Skeletal muscle tissue (tissue), 4 donors: ENCODE measurements around the gene BATF2. TPM values are rescaled to one million over a fixed set of nuclear protein-coding genes. Genes with fewer than 3 reads are reported as not detected.
"Not testable (repeated sequence)": the region's sequence is repeated elsewhere in the genome, so short reads cannot be mapped to it uniquely, and the experiment has no call there.

Experiments
- H3K27ac ChIP-seq: one replicate; pipeline ENCODE4 v1.7.0; 2013; ENCODE audit warnings: mild to moderate bottlenecking, low read depth, low read length, inconsistent platforms
- H3K27me3 ChIP-seq, 3 donors: one replicate each; pipeline ENCODE4 v1.7.0; 2013; ENCODE audit warnings: low read length in 3 of 3; ENCODE audit not compliant: control insufficient read depth in 3 of 3, insufficient read depth in 3 of 3
- H3K36me3 ChIP-seq, 3 donors: one replicate each; pipeline ENCODE4 v1.7.0; 2013; ENCODE audit warnings: low read length in 3 of 3; ENCODE audit not compliant: control insufficient read depth in 3 of 3, insufficient read depth in 3 of 3
- H3K4me1 ChIP-seq, 3 donors: one replicate each; pipeline ENCODE4 v1.7.0; 2013; ENCODE audit warnings: low read length in 3 of 3, mild to moderate bottlenecking in 3 of 3; ENCODE audit not compliant: control insufficient read depth in 3 of 3, insufficient read depth in 3 of 3
- H3K4me3 ChIP-seq, 3 donors: one replicate each; pipeline ENCODE4 v1.7.0; 2013; ENCODE audit warnings: low read length in 3 of 3
- H3K9ac ChIP-seq, 3 donors: one replicate each; pipeline ENCODE4 v1.7.0; 2013; ENCODE audit warnings: low read length in 3 of 3, mild to moderate bottlenecking in 3 of 3, moderate library complexity in 2 of 3, low read depth in 1 of 3
- H3K9me3 ChIP-seq, 3 donors: one replicate each; pipeline ENCODE4 v1.7.0; 2013; ENCODE audit warnings: low read length in 3 of 3; ENCODE audit not compliant: control insufficient read depth in 3 of 3
- total RNA-seq: library from RNA; depleted of rRNA; stranded (reverse); fragments of >200 nt; gene quantifications from one replicate; pipeline ENCODE4 v1.2.3, GENCODE V29; 2014
- donor health status: Osteomylitis.

BATF2 gene
- total RNA-seq, 1 donor from 2014 or later = 0.52 TPM

- Histone ChIP-seq H3K27ac (no peak overlapping the region), H3K9me3 (no peaks in the 10 kb centered on the region), H3K9ac (no peak overlapping the region), H3K36me3 (peaks cover 47 to 51% (median 47%) of the 10 kb centered on the region in 3 donors), H3K4me1 (no peaks in the 10 kb centered on the region), H3K27me3 (no peaks in the 10 kb centered on the region), H3K4me3 (no peak overlapping the region)
Measured at GRCh38 chr11:65034423-65034822, 37.7 kb upstream of the BATF2 start.

DNA sequence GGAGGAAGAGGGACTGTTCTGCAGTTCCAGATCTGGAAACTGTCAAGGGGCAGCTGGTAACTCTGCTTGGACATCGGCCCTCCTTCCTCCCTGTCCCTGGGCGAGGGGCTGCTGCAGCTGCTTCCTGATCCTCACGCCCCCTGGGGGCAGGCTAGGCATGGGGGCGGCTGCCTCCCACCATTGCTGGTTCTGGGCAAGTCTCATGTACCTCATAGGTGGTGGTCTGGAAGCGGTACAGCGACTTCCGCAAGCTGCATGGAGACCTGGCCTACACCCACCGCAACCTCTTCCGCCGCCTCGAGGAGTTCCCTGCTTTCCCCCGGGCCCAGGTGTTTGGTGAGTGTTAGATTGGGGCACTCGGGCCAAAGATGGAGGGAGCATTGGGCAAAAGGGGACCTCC, 35.4 kb upstream of the BATF2 start:
- no peak overlapping the region for H3K9ac ChIP-seq
- no peaks in the 10 kb centered on the region for H3K9me3 ChIP-seq
- peaks cover 31 to 37% (median 33%) of the 10 kb centered on the region in 3 donors for H3K36me3 ChIP-seq
- no peak overlapping the region for H3K27ac ChIP-seq
- no peak overlapping the region for H3K4me3 ChIP-seq
- H3K4me1 ChIP-seq = peaks cover 0 to 7% (median 6%) of the 10 kb centered on the region in 3 donors
- no peaks in the 10 kb centered on the region for H3K27me3 ChIP-seq

DNA sequence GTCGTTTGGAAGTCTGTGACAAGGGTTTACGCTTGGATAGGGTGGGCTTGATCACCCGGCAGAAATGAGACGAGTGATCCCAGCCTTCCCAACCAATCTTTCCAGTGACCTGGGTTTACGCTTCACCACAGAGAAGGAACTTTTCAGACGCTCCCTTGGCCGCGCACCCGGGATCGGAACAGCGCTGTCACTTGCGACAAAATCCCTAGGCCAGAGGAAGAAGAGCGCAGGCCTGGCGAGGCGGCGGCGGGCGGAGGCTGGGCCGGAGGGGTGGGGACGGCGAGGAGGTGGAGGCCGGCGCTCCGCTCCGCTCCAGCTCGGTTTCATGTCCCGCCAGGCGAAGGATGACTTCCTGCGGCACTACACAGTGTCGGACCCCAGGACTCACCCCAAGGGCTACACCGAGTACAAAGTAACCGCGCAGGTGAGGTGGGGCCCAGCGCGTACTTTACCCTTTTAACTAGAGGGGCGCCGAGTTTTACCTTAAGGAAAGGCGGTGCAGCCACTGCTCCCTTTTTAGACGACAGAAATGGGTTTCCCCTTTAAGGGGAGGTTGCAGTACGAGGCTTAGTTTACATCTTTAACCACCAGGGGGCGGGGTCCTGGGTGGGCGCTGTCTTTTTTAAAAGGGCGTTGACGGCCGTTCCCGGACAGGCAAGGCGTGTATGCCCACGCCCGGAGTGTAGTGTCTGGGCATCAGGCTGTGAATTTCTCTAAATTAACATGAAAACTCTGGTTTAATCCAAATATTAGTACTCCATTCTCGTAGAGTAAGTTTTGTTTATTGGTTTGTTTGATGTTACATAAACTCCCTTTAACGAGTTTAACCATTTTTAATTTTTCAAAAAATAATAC, 30.7 kb upstream of the BATF2 start, which contains the start of gene SNX15:
Gene SNX15, plus strand, starts transcription at position 227 of the 855 bp plus-strand sequence. Its CDS starts 99 bp downstream, at position 326.
- H3K27ac ChIP-seq = peak within 1 kb of the TSS; percentile 78
- peak within 1 kb of the TSS; percentile 77 to 86 (median 84) for H3K4me3 ChIP-seq
- no peaks in the 10 kb centered on the region for H3K27me3 ChIP-seq
- no peaks in the 10 kb centered on the region for H3K9me3 ChIP-seq
- H3K36me3 ChIP-seq = peaks cover 4 to 12% (median 7%) of the 10 kb centered on the region in 3 donors
- H3K9ac ChIP-seq = peak within 1 kb of the TSS; percentile 84 to 89 (median 87)
- H3K4me1 ChIP-seq = peaks cover 5 to 12% (median 11%) of the 10 kb centered on the region in 3 donors

- Histone ChIP-seq H3K36me3 (peaks cover 4 to 11% (median 7%) of the 10 kb centered on the region in 3 donors), H3K27me3 (no peaks in the 10 kb centered on the region), H3K4me1 (peaks cover 5 to 12% (median 11%) of the 10 kb centered on the region in 3 donors), H3K4me3 (peak overlapping the region; percentile 77 to 86 (median 84)), H3K27ac (peak overlapping the region; percentile 78), H3K9me3 (no peaks in the 10 kb centered on the region), H3K9ac (peak overlapping the region; percentile 23 to 87 (median 84))
Measured at GRCh38 chr11:65026810-65027209, 30.0 kb upstream of the BATF2 start.

GRCh38 chr11:65023502-65023901, 26.7 kb upstream of the BATF2 start:
- not testable (repeated sequence) for H3K9me3 ChIP-seq, H3K4me3 ChIP-seq, H3K9ac ChIP-seq, H3K27ac ChIP-seq, H3K27me3 ChIP-seq
- Histone ChIP-seq H3K4me1 (peaks cover 5 to 12% (median 11%) of the 10 kb centered on the region in 3 donors), H3K36me3 (peaks cover 25 to 27% (median 27%) of the 10 kb centered on the region in 3 donors)

DNA sequence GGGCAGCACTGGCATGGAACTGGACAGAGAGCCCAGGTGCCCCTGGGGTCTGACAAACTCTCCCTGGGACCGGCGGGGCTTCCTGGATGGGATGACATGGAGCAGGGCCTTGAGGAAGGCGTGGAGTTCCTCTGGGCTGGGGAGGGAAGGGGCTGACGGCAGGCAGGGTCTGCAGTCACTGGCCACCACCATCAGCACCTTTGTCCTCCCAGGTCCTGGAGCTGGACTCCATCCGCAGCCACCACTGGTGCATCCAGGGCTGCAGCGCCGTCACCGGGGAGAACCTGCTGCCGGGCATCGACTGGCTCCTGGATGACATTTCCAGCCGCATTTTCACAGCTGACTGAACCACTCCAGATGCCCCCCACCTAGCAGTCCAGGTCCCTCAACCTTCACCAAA, 24.7 kb upstream of the BATF2 start:
- no peak overlapping the region for H3K27ac ChIP-seq
- H3K4me1 ChIP-seq = peaks cover 0 to 3% (median 0%) of the 10 kb centered on the region in 3 donors
- H3K36me3 ChIP-seq = peaks cover 28 to 35% (median 31%) of the 10 kb centered on the region in 3 donors
- no peak overlapping the region for H3K4me3 ChIP-seq
- H3K9me3 ChIP-seq = no peaks in the 10 kb centered on the region
- no peaks in the 10 kb centered on the region for H3K27me3 ChIP-seq
- H3K9ac ChIP-seq = no peak overlapping the region

DNA sequence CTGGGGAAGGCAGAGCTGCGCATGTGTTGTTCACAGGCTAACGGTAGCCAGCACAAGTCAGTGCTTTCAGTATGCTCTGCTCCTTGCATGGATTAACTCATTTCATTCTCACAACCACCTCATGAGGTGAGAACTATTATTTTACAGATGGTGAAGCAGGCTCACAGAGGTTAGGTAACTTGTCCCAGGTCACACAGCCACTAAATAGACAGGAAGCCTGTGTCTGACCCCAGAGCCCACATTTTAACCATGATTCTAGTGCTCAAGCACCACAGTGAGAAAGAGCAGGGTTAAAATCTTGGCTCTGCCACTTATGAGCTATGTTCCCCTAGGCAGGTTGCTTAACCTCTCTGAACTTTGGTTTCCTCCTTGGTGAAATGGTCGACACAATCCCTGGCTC, 24.2 kb upstream of the BATF2 start:
- no peaks in the 10 kb centered on the region for H3K9me3 ChIP-seq
- no peak overlapping the region for H3K9ac ChIP-seq
- peaks cover 28 to 35% (median 33%) of the 10 kb centered on the region in 3 donors for H3K36me3 ChIP-seq
- no peak overlapping the region for H3K4me3 ChIP-seq
- no peaks in the 10 kb centered on the region for H3K27me3 ChIP-seq
- H3K4me1 ChIP-seq = peaks cover 0 to 7% (median 0%) of the 10 kb centered on the region in 3 donors
- no peak overlapping the region for H3K27ac ChIP-seq

DNA sequence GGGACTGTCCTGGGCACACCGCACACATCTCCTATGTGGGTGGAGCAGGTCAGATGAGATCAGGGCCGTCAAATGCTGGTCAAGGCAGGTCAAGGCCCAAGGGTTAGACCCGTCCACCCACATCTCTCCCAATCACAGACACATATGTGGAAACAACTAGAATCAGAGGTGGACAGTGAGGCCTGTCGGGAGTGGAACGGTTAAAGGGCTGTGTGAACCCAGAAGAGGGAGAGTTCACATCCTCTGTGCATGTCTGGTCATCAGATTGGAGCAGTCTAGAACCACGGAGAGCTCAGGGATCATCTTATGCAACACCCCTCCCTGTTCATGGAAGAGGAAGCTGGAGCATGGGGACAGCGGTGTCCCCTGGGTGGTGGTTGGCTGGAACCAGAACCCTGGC, 23.1 kb upstream of the BATF2 start:
- Histone ChIP-seq H3K4me3 (no peak overlapping the region), H3K9ac (no peak overlapping the region), H3K9me3 (no peaks in the 10 kb centered on the region), H3K27me3 (no peaks in the 10 kb centered on the region), H3K36me3 (peaks cover 28 to 35% (median 33%) of the 10 kb centered on the region in 3 donors), H3K4me1 (peaks cover 2 to 12% (median 6%) of the 10 kb centered on the region in 3 donors), H3K27ac (no peak overlapping the region)

- Histone ChIP-seq H3K4me3 (no peak overlapping the region), H3K27me3 (no peaks in the 10 kb centered on the region), H3K4me1 (peaks cover 11 to 24% (median 13%) of the 10 kb centered on the region in 3 donors), H3K27ac (no peak overlapping the region), H3K9me3 (no peaks in the 10 kb centered on the region), H3K36me3 (peaks cover 28 to 35% (median 32%) of the 10 kb centered on the region in 3 donors), H3K9ac (no peak overlapping the region)
Measured at GRCh38 chr11:65017937-65018336, 21.2 kb upstream of the BATF2 start.

- peaks cover 13 to 26% (median 13%) of the 10 kb centered on the region in 3 donors for H3K4me1 ChIP-seq
- H3K4me3 ChIP-seq = no peak overlapping the region
- peak overlapping the region; percentile 1 to 53 (median 16) for H3K9ac ChIP-seq
- no peaks in the 10 kb centered on the region for H3K27me3 ChIP-seq
- no peak overlapping the region for H3K27ac ChIP-seq
- H3K9me3 ChIP-seq = no peaks in the 10 kb centered on the region
- peaks cover 23 to 29% (median 26%) of the 10 kb centered on the region in 3 donors for H3K36me3 ChIP-seq
Measured at GRCh38 chr11:65016705-65017104, 19.9 kb upstream of the BATF2 start.
